ENCODE measurements around the gene CNRIP1.

DNA sequence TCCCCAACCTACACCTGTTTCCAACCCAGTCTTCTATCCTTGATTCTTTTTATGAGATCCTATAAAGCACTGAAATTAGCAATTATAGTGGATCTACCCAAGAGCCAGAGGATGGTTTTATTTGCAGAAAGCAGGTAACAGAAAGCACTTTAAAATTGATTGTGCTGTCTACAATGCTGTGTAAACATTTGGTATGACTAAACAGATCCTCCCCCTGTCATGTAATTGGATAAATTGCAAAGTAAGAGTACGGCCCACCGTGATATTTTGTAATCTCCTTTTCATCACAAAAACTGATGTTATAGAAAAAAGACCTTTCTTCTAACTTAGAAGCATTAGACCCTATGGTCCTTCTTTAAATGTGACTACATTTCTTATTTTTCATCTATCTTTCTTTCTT lies 56.1 kb downstream of the CNRIP1 start:
- TF ChIP-seq, protein P1, sequence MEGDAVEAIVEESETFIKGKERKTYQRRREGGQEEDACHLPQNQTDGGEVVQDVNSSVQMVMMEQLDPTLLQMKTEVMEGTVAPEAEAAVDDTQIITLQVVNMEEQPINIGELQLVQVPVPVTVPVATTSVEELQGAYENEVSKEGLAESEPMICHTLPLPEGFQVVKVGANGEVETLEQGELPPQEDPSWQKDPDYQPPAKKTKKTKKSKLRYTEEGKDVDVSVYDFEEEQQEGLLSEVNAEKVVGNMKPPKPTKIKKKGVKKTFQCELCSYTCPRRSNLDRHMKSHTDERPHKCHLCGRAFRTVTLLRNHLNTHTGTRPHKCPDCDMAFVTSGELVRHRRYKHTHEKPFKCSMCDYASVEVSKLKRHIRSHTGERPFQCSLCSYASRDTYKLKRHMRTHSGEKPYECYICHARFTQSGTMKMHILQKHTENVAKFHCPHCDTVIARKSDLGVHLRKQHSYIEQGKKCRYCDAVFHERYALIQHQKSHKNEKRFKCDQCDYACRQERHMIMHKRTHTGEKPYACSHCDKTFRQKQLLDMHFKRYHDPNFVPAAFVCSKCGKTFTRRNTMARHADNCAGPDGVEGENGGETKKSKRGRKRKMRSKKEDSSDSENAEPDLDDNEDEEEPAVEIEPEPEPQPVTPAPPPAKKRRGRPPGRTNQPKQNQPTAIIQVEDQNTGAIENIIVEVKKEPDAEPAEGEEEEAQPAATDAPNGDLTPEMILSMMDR (IDR thresholded peaks at IDR 0.05) = no peak
- TF ChIP-seq POLR2A (IDR thresholded peaks at IDR 0.05) = no peak

All from right lobe of liver (tissue), 4 donors.